ENCODE measurements around the gene CEP112.
"Not testable (repeated sequence)": the region's sequence is repeated elsewhere in the genome, so short reads cannot be mapped to it uniquely, and the experiment has no call there.

CEP112 gene

DNA sequence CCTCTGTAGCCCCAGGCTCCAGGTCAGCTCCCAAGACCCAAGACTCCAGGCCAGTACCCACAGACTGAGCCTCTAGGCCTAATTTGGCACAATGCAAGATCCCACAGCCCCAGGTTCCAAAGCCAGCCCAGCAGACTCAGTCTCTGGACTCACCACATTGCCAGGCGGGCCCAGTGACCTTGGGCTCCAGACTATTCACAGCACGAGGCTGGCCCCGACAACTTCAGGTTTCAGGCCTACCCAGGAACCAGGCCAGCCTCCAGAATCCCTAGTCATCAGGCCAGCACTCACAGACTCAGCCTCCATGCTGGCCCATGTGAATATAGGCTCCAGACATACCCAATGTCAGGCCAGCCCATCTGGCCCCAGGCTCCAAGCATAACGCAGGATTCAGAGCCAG is 103.8 kb downstream of the CEP112 start:
- Histone ChIP-seq H3K4me1 (ENCODE audit: control insufficient read depth in 1 of 2, insufficient read depth in 2 of 2, low read length in 2 of 2) (no peaks in the 10 kb centered on the region), H3K4me3 (ENCODE audit: low read depth in 1 of 2, low read length in 2 of 2) (no peak overlapping the region), H3K36me3 (ENCODE audit: control insufficient read depth in 1 of 2, insufficient read depth in 2 of 2, low read length in 2 of 2) (no peaks in the 10 kb centered on the region), H3K9me3 (ENCODE audit: control insufficient read depth in 1 of 2, low read length in 2 of 2) (peaks cover 0 to 8% of the 10 kb centered on the region in 2 donors), H3K27ac (ENCODE audit: low read depth, low read length) (no peak overlapping the region), H3K9ac (ENCODE audit: low read depth in 1 of 2, low read length in 2 of 2) (no peak overlapping the region), H3K27me3 (ENCODE audit: control insufficient read depth in 1 of 2, insufficient read depth in 2 of 2, low read length in 2 of 2) (no peaks in the 10 kb centered on the region)

DNA sequence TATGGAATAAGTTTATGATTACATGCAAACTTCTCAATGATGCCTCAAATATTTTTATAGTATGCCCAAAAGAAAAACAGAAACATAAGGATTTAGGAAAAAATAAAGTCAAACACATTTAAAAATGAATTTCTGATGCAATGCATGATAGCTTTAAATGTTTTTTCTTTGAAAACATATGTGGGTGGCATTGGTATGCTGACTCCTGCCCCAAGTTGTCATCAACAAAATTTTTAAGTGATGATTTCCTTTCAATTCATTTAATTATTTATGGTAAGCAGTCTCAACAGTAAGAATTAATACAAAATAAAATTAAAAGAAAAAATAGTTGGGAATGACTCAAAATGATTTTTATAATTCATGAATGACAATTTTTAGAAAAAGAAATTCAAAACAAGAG is 104.9 kb downstream of the CEP112 start:
- H3K27me3 ChIP-seq (ENCODE audit: control insufficient read depth in 1 of 2, insufficient read depth in 2 of 2, low read length in 2 of 2), result no peaks in the 10 kb centered on the region
- H3K4me1 ChIP-seq (ENCODE audit: control insufficient read depth in 1 of 2, insufficient read depth in 2 of 2, low read length in 2 of 2), result no peaks in the 10 kb centered on the region
- no peak overlapping the region for H3K4me3 ChIP-seq (ENCODE audit: low read depth in 1 of 2, low read length in 2 of 2)
- H3K36me3 ChIP-seq (ENCODE audit: control insufficient read depth in 1 of 2, insufficient read depth in 2 of 2, low read length in 2 of 2), result no peaks in the 10 kb centered on the region
- H3K27ac ChIP-seq (ENCODE audit: low read depth, low read length), result no peak overlapping the region
- no peak overlapping the region for H3K9ac ChIP-seq (ENCODE audit: low read depth in 1 of 2, low read length in 2 of 2)
- H3K9me3 ChIP-seq (ENCODE audit: control insufficient read depth in 1 of 2, low read length in 2 of 2), result peaks cover 0 to 8% of the 10 kb centered on the region in 2 donors

DNA sequence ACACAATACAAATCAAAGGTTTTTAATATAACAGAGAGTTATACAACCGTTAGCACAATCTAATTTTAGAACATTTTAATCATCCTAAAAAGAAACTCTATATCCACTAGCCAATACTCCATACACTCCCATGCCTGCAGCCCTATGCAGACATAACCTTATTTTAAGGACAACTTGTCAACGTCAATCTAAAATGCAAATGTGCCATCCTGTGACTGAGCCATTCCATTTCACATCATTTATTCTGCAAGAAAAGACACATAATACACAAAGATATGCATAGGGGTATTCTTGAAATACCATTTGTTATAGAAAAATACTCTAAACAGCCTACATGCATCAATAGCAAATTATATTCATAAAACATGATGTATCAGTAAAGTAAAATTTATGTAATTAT is 106.7 kb downstream of the CEP112 start:
- H3K4me3 ChIP-seq (ENCODE audit: low read depth in 1 of 2, low read length in 2 of 2), result no peak overlapping the region
- no peak overlapping the region for H3K9ac ChIP-seq (ENCODE audit: low read depth in 1 of 2, low read length in 2 of 2)
- H3K27me3 ChIP-seq (ENCODE audit: control insufficient read depth in 1 of 2, insufficient read depth in 2 of 2, low read length in 2 of 2), result no peaks in the 10 kb centered on the region
- peaks cover 0 to 4% of the 10 kb centered on the region in 2 donors for H3K9me3 ChIP-seq (ENCODE audit: control insufficient read depth in 1 of 2, low read length in 2 of 2)
- no peak overlapping the region for H3K27ac ChIP-seq (ENCODE audit: low read depth, low read length)
- H3K4me1 ChIP-seq (ENCODE audit: control insufficient read depth in 1 of 2, insufficient read depth in 2 of 2, low read length in 2 of 2), result no peaks in the 10 kb centered on the region
- H3K36me3 ChIP-seq (ENCODE audit: control insufficient read depth in 1 of 2, insufficient read depth in 2 of 2, low read length in 2 of 2), result no peaks in the 10 kb centered on the region

- H3K36me3 ChIP-seq (ENCODE audit: control insufficient read depth in 1 of 2, insufficient read depth in 2 of 2, low read length in 2 of 2); H3K9me3 ChIP-seq (ENCODE audit: control insufficient read depth in 1 of 2, low read length in 2 of 2); H3K4me1 ChIP-seq (ENCODE audit: control insufficient read depth in 1 of 2, insufficient read depth in 2 of 2, low read length in 2 of 2); H3K4me3 ChIP-seq (ENCODE audit: low read depth in 1 of 2, low read length in 2 of 2); H3K27me3 ChIP-seq (ENCODE audit: control insufficient read depth in 1 of 2, insufficient read depth in 2 of 2, low read length in 2 of 2); H3K27ac ChIP-seq (ENCODE audit: low read depth, low read length); H3K9ac ChIP-seq (ENCODE audit: low read depth in 1 of 2, low read length in 2 of 2): not testable (repeated sequence)
Measured at GRCh38 chr17:66080670-66081069, 111.3 kb downstream of the CEP112 start.

DNA sequence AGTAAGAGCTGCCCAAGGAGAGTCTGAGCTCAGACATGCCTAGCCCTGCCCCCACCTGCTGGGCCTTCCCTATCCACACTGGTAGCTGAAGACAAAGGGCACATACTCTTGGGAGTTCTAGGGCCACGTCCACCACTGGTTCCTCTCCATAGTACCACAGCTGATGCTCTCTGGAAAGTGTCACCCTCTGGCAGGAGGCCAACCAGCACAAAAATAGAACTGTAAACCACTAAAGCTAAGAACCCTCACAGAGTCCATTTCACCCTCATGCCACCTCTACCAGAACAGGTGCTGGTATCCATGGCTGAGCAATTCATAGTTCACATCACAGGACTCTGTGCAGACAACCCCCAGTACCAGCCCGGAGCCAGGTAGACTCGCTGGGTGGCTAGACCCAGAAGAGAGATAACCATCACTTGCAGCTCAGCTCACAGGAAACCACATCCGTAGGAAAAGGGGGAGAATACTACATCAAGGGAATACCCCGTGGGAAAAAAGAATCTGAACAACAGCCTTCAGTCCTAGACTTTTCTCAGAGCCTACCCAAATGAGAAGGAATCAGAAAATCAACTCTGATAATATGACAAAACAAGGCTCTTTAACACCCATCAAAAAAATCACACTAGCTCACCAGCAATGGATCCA is 115.3 kb downstream of the CEP112 start:
- Histone ChIP-seq H3K27ac (ENCODE audit: low read depth, low read length) (no peak overlapping the region), H3K36me3 (ENCODE audit: control insufficient read depth in 1 of 2, insufficient read depth in 2 of 2, low read length in 2 of 2) (no peaks in the 10 kb centered on the region), H3K27me3 (ENCODE audit: control insufficient read depth in 1 of 2, insufficient read depth in 2 of 2, low read length in 2 of 2) (no peaks in the 10 kb centered on the region), H3K9ac (ENCODE audit: low read depth in 1 of 2, low read length in 2 of 2) (no peak overlapping the region), H3K4me3 (ENCODE audit: low read depth in 1 of 2, low read length in 2 of 2) (no peak overlapping the region), H3K4me1 (ENCODE audit: control insufficient read depth in 1 of 2, insufficient read depth in 2 of 2, low read length in 2 of 2) (no peaks in the 10 kb centered on the region), H3K9me3 (ENCODE audit: control insufficient read depth in 1 of 2, low read length in 2 of 2) (no peaks in the 10 kb centered on the region)

DNA sequence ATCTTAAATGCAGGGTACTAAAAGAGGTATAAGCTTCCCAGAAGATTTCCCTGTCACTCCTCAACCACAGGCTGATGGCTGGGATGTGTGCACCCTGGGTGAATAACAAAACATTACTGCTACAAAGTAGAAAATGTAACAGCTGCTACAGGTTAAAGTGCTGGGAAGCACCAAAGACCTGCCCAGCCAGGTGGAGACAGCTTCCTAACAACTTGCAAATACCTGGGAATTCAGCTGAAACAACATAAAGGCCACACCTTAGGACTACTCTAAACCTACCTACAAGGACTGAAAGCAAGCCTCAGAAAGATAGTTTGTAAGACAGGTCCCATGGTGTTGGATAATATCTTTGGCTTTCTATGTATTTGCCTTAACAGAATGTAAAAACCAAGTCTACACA is 118.5 kb downstream of the CEP112 start:
- no peaks in the 10 kb centered on the region for H3K4me1 ChIP-seq (ENCODE audit: control insufficient read depth in 1 of 2, insufficient read depth in 2 of 2, low read length in 2 of 2)
- no peak overlapping the region for H3K9ac ChIP-seq (ENCODE audit: low read depth in 1 of 2, low read length in 2 of 2)
- H3K36me3 ChIP-seq (ENCODE audit: control insufficient read depth in 1 of 2, insufficient read depth in 2 of 2, low read length in 2 of 2), result no peaks in the 10 kb centered on the region
- no peaks in the 10 kb centered on the region for H3K9me3 ChIP-seq (ENCODE audit: control insufficient read depth in 1 of 2, low read length in 2 of 2)
- no peaks in the 10 kb centered on the region for H3K27me3 ChIP-seq (ENCODE audit: control insufficient read depth in 1 of 2, insufficient read depth in 2 of 2, low read length in 2 of 2)
- H3K27ac ChIP-seq (ENCODE audit: low read depth, low read length), result no peak overlapping the region
- H3K4me3 ChIP-seq (ENCODE audit: low read depth in 1 of 2, low read length in 2 of 2), result no peak overlapping the region

DNA sequence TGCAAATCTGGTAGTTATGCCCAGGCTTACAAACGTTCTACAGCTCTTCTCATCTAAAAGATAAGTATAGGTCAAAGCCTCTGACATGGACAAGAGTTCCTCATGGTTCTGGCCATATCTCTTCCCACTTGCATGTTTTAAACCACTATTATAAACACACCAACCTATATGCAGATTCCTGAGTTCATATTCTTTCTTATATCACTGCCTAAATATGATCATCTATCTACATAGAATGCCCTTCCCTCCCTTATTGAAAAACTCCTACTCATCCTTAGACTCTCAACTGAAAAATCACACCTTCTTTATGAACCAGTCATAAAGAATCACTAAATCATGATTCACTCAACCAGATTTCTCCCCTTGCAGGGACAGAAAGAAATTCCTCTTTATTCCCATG is 128.2 kb downstream of the CEP112 start:
- H3K27ac ChIP-seq (ENCODE audit: low read depth, low read length), result no peak overlapping the region
- no peaks in the 10 kb centered on the region for H3K36me3 ChIP-seq (ENCODE audit: control insufficient read depth in 1 of 2, insufficient read depth in 2 of 2, low read length in 2 of 2)
- H3K27me3 ChIP-seq (ENCODE audit: control insufficient read depth in 1 of 2, insufficient read depth in 2 of 2, low read length in 2 of 2), result no peaks in the 10 kb centered on the region
- no peaks in the 10 kb centered on the region for H3K9me3 ChIP-seq (ENCODE audit: control insufficient read depth in 1 of 2, low read length in 2 of 2)
- H3K4me1 ChIP-seq (ENCODE audit: control insufficient read depth in 1 of 2, insufficient read depth in 2 of 2, low read length in 2 of 2), result no peaks in the 10 kb centered on the region
- H3K9ac ChIP-seq (ENCODE audit: low read depth in 1 of 2, low read length in 2 of 2), result no peak overlapping the region
- H3K4me3 ChIP-seq (ENCODE audit: low read depth in 1 of 2, low read length in 2 of 2), result no peak overlapping the region

GRCh38 chr17:66056148-66056547 is 135.8 kb downstream of the CEP112 start:
- no peaks in the 10 kb centered on the region for H3K36me3 ChIP-seq (ENCODE audit: control insufficient read depth in 1 of 2, insufficient read depth in 2 of 2, low read length in 2 of 2)
- no peak overlapping the region for H3K9ac ChIP-seq (ENCODE audit: low read depth in 1 of 2, low read length in 2 of 2)
- H3K9me3 ChIP-seq (ENCODE audit: control insufficient read depth in 1 of 2, low read length in 2 of 2), result no peaks in the 10 kb centered on the region
- H3K27ac ChIP-seq (ENCODE audit: low read depth, low read length), result no peak overlapping the region
- no peaks in the 10 kb centered on the region for H3K4me1 ChIP-seq (ENCODE audit: control insufficient read depth in 1 of 2, insufficient read depth in 2 of 2, low read length in 2 of 2)
- no peak overlapping the region for H3K4me3 ChIP-seq (ENCODE audit: low read depth in 1 of 2, low read length in 2 of 2)
- no peaks in the 10 kb centered on the region for H3K27me3 ChIP-seq (ENCODE audit: control insufficient read depth in 1 of 2, insufficient read depth in 2 of 2, low read length in 2 of 2)

DNA sequence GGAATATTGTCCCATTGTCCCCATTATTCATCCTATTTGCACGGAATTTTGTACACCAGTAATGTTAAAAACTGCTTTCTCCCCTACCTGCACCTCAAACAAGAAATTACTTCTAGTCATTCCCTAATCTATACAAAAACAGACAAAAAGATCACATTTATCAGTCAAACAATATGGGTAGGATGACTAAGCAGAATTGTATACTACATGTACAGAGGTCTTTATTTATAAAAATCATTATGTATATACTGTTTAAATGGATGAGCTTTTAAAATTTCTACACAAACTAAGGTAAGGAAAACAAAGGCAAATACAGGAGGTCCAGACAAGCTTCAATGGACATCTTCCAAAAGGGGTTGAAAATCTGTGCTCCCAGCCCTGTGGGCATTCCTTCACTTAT is 137.7 kb downstream of the CEP112 start:
- Histone ChIP-seq H3K27ac (ENCODE audit: low read depth, low read length) (no peak overlapping the region), H3K4me1 (ENCODE audit: control insufficient read depth in 1 of 2, insufficient read depth in 2 of 2, low read length in 2 of 2) (no peaks in the 10 kb centered on the region), H3K4me3 (ENCODE audit: low read depth in 1 of 2, low read length in 2 of 2) (no peak overlapping the region), H3K9me3 (ENCODE audit: control insufficient read depth in 1 of 2, low read length in 2 of 2) (no peaks in the 10 kb centered on the region), H3K9ac (ENCODE audit: low read depth in 1 of 2, low read length in 2 of 2) (no peak overlapping the region), H3K36me3 (ENCODE audit: control insufficient read depth in 1 of 2, insufficient read depth in 2 of 2, low read length in 2 of 2) (no peaks in the 10 kb centered on the region), H3K27me3 (ENCODE audit: control insufficient read depth in 1 of 2, insufficient read depth in 2 of 2, low read length in 2 of 2) (no peaks in the 10 kb centered on the region)

- Histone ChIP-seq H3K27me3 (ENCODE audit: control insufficient read depth in 1 of 2, insufficient read depth in 2 of 2, low read length in 2 of 2) (no peaks in the 10 kb centered on the region), H3K9me3 (ENCODE audit: control insufficient read depth in 1 of 2, low read length in 2 of 2) (no peaks in the 10 kb centered on the region), H3K36me3 (ENCODE audit: control insufficient read depth in 1 of 2, insufficient read depth in 2 of 2, low read length in 2 of 2) (no peaks in the 10 kb centered on the region), H3K4me1 (ENCODE audit: control insufficient read depth in 1 of 2, insufficient read depth in 2 of 2, low read length in 2 of 2) (no peaks in the 10 kb centered on the region), H3K4me3 (ENCODE audit: low read depth in 1 of 2, low read length in 2 of 2) (no peak overlapping the region), H3K27ac (ENCODE audit: low read depth, low read length) (no peak overlapping the region), H3K9ac (ENCODE audit: low read depth in 1 of 2, low read length in 2 of 2) (no peak overlapping the region)
Measured at GRCh38 chr17:66044083-66044482, 147.8 kb downstream of the CEP112 start.

DNA sequence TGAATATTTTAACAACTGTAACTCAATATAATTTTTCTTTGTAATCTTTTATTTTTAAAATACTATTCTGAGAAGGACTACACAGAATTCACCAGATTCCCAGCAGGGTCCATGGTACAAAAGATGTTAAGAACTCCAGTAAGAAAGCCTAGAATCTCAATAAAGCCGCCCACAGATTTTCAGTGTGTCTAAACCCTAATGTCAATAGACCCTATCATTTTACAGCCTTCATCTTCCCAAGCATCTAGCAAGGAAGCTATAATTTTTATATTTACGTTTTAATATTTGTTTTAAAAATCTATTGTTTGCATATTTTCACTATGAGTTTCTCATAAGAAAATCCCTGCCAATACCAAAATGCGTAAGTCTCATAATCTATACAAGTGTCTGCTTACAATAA is 148.5 kb downstream of the CEP112 start:
- Histone ChIP-seq H3K9me3 (ENCODE audit: control insufficient read depth in 1 of 2, low read length in 2 of 2) (no peaks in the 10 kb centered on the region), H3K36me3 (ENCODE audit: control insufficient read depth in 1 of 2, insufficient read depth in 2 of 2, low read length in 2 of 2) (no peaks in the 10 kb centered on the region), H3K4me3 (ENCODE audit: low read depth in 1 of 2, low read length in 2 of 2) (no peak overlapping the region), H3K27ac (ENCODE audit: low read depth, low read length) (no peak overlapping the region), H3K9ac (ENCODE audit: low read depth in 1 of 2, low read length in 2 of 2) (no peak overlapping the region), H3K27me3 (ENCODE audit: control insufficient read depth in 1 of 2, insufficient read depth in 2 of 2, low read length in 2 of 2) (no peaks in the 10 kb centered on the region), H3K4me1 (ENCODE audit: control insufficient read depth in 1 of 2, insufficient read depth in 2 of 2, low read length in 2 of 2) (no peaks in the 10 kb centered on the region)

Measured in duodenal mucosa (tissue), 2 donors.